Measurements from ENCODE around the gene RIMKLB. TPM values are rescaled to one million over a fixed set of nuclear protein-coding genes. Genes with fewer than 3 reads are reported as not detected.
A peak's percentile ranks its signal among the peaks of the same experiment; 100 is the strongest.
"Not testable (repeated sequence)": the region's sequence is repeated elsewhere in the genome, so short reads cannot be mapped to it uniquely, and the experiment has no call there.

Gene RIMKLB
- total RNA-seq, 1 experiment from 2014 or later = 87.7 TPM

- Histone ChIP-seq H3K23ac (ENCODE audit: insufficient read length, low read depth, low read length) (no peak overlapping the region), H3K4me2 (ENCODE audit: insufficient read depth, insufficient read length, low read length) (no peak overlapping the region), H2BK120ac (ENCODE audit: low read depth, low read length, poor library complexity, severe bottlenecking) (no peak overlapping the region), H2BK15ac (ENCODE audit: low read depth, low read length) (no peak overlapping the region), H4K20me1 (ENCODE audit: control insufficient read depth, insufficient read depth, insufficient read length) (no peaks in the 10 kb centered on the region), H3K23me2 (ENCODE audit: insufficient read length, low read depth, low read length, poor library complexity, severe bottlenecking) (no peaks in the 10 kb centered on the region), H3K4ac (ENCODE audit: low read depth, low read length) (no peak overlapping the region), H3K56ac (ENCODE audit: insufficient read length, low read depth, low read length) (no peak overlapping the region), H4K8ac (replicated peaks; ENCODE audit: insufficient read length, low read depth, low read length) (no peak overlapping the region), H3K27ac (ENCODE audit: insufficient read length, low read depth, low read length) (no peak overlapping the region), H3K4me1 (ENCODE audit: insufficient read depth, low read length) (no peaks in the 10 kb centered on the region; the same call in 1 of the 2 replicates), H4K91ac (ENCODE audit: insufficient read length, low read depth, low read length) (no peak overlapping the region), H2AFZ (ENCODE audit: low read length) (no peak overlapping the region), H3K79me2 (ENCODE audit: insufficient read depth, low read length) (no peaks in the 10 kb centered on the region; the same call in 1 of the 2 replicates), H3K79me1 (ENCODE audit: insufficient read depth, low read depth, low read length, poor library complexity, severe bottlenecking) (peaks cover 24% of the 10 kb centered on the region), H3K14ac (ENCODE audit: insufficient read depth, low read length) (no peak overlapping the region), H3K18ac (ENCODE audit: insufficient read length, low read depth, low read length) (no peak overlapping the region), H4K5ac (ENCODE audit: insufficient read length, low read depth, low read length) (no peak overlapping the region), H3T11ph (ENCODE audit: low read length) (no peak overlapping the region), H2BK20ac (ENCODE audit: low read depth, low read length, poor library complexity, severe bottlenecking) (no peak overlapping the region), H2BK12ac (ENCODE audit: insufficient read length, low read depth, low read length) (no peak overlapping the region), H3K27me3 (ENCODE audit: insufficient read depth, low read length) (no peaks in the 10 kb centered on the region), H3K9me3 (ENCODE audit: control insufficient read depth, low read depth, low read length) (no peaks in the 10 kb centered on the region), H2AK5ac (ENCODE audit: insufficient read length, low read length) (no peak overlapping the region), H2BK5ac (ENCODE audit: insufficient read length, low read length) (no peak overlapping the region), H3K9ac (ENCODE audit: extremely low read depth, insufficient read length, low read length) (no peak overlapping the region)
- no CpG with 5 or more reads among the region's 1 CpG for WGBS (ENCODE audit: extremely low coverage, insufficient read length, low lambda C conversion rate)
- peak overlapping the region; percentile 47 to 92 (median 74); a peak in 4 of 7 replicates for H3K27ac Mint-ChIP-seq
- no peaks in the 10 kb centered on the region for H3K27me3 Mint-ChIP-seq (ENCODE audit: low read depth)
- no peaks in the 10 kb centered on the region for H3K9me3 Mint-ChIP-seq
- peaks cover 2 to 7% of the 10 kb centered on the region in 2 experiments; a peak in 2 of 4 replicates for H3K4me1 Mint-ChIP-seq
- no peak for DNase-seq
- TF ChIP-seq, protein P1, sequence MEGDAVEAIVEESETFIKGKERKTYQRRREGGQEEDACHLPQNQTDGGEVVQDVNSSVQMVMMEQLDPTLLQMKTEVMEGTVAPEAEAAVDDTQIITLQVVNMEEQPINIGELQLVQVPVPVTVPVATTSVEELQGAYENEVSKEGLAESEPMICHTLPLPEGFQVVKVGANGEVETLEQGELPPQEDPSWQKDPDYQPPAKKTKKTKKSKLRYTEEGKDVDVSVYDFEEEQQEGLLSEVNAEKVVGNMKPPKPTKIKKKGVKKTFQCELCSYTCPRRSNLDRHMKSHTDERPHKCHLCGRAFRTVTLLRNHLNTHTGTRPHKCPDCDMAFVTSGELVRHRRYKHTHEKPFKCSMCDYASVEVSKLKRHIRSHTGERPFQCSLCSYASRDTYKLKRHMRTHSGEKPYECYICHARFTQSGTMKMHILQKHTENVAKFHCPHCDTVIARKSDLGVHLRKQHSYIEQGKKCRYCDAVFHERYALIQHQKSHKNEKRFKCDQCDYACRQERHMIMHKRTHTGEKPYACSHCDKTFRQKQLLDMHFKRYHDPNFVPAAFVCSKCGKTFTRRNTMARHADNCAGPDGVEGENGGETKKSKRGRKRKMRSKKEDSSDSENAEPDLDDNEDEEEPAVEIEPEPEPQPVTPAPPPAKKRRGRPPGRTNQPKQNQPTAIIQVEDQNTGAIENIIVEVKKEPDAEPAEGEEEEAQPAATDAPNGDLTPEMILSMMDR (conservative IDR thresholded peaks at IDR 0.05) = no peak
- H3K36me3 Mint-ChIP-seq (ENCODE audit: insufficient read depth in 1 of 3, low read depth in 3 of 3) = peaks cover 18 to 41% (median 39%) of the 10 kb centered on the region in 3 experiments; a peak in 6 of 7 replicates
- H3K4me3 Mint-ChIP-seq = no peak overlapping the region
Measured at GRCh38 chr12:8742501-8742900, 44.7 kb downstream of the RIMKLB start.

DNA sequence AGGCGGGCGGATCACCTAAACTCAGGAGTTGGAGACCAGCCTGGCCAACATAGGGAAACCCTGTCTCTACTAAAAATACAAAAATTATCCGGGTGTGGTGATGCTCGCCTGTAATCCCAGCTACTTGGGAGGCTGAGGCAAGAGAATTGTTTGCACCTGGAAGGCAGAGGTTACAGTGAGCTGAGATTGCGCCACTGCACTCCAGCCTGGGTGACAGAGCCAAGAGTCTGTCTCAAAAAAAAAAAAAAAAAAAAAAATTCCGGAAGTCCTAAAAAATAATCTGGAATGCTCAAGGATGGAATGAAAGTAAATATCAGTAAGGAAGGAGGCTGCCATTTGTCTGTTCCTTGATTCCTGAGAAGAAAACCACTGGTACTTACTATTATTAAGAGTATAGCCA, 45.3 kb downstream of the RIMKLB start:
- not testable (repeated sequence) for H3K4me1 Mint-ChIP-seq

More for the DNA sequence above, 45.3 kb downstream of the RIMKLB start:
- H3K9ac ChIP-seq (ENCODE audit: extremely low read depth, insufficient read length, low read length); H3K14ac ChIP-seq (ENCODE audit: insufficient read depth, low read length); H3K9me3 Mint-ChIP-seq; H3K4me1 ChIP-seq (ENCODE audit: insufficient read depth, low read length); H3K79me2 ChIP-seq (ENCODE audit: insufficient read depth, low read length); H4K8ac ChIP-seq (replicated peaks; ENCODE audit: insufficient read length, low read depth, low read length); H3K9me3 ChIP-seq (ENCODE audit: control insufficient read depth, low read depth, low read length); H3K23me2 ChIP-seq (ENCODE audit: insufficient read length, low read depth, low read length, poor library complexity, severe bottlenecking); H4K5ac ChIP-seq (ENCODE audit: insufficient read length, low read depth, low read length); H3K4me2 ChIP-seq (ENCODE audit: insufficient read depth, insufficient read length, low read length); H3K27me3 Mint-ChIP-seq (ENCODE audit: low read depth); H4K20me1 ChIP-seq (ENCODE audit: control insufficient read depth, insufficient read depth, insufficient read length); H3T11ph ChIP-seq (ENCODE audit: low read length); H2BK20ac ChIP-seq (ENCODE audit: low read depth, low read length, poor library complexity, severe bottlenecking); H3K4ac ChIP-seq (ENCODE audit: low read depth, low read length); H2BK5ac ChIP-seq (ENCODE audit: insufficient read length, low read length); H2BK12ac ChIP-seq (ENCODE audit: insufficient read length, low read depth, low read length); H3K23ac ChIP-seq (ENCODE audit: insufficient read length, low read depth, low read length); H2AFZ ChIP-seq (ENCODE audit: low read length); H2BK120ac ChIP-seq (ENCODE audit: low read depth, low read length, poor library complexity, severe bottlenecking); H3K4me3 Mint-ChIP-seq; H2AK5ac ChIP-seq (ENCODE audit: insufficient read length, low read length); H3K27me3 ChIP-seq (ENCODE audit: insufficient read depth, low read length); H3K18ac ChIP-seq (ENCODE audit: insufficient read length, low read depth, low read length); H2BK15ac ChIP-seq (ENCODE audit: low read depth, low read length); DNase-seq; H3K27ac ChIP-seq (ENCODE audit: insufficient read length, low read depth, low read length); H3K56ac ChIP-seq (ENCODE audit: insufficient read length, low read depth, low read length); H4K91ac ChIP-seq (ENCODE audit: insufficient read length, low read depth, low read length): not testable (repeated sequence)
- Mint-ChIP-seq H3K36me3 (ENCODE audit: insufficient read depth in 1 of 3, low read depth in 3 of 3) (peaks cover 17 to 38% (median 36%) of the 10 kb centered on the region in 3 experiments; a peak in 6 of 7 replicates), H3K27ac (peak overlapping the region in 2 of 3 experiments; percentile 16 to 92; a peak in 3 of 7 replicates)
- no CpG with 5 or more reads among the region's 6 CpGs for WGBS (ENCODE audit: extremely low coverage, insufficient read length, low lambda C conversion rate)
- H3K79me1 ChIP-seq (ENCODE audit: insufficient read depth, low read depth, low read length, poor library complexity, severe bottlenecking) = peaks cover 22% of the 10 kb centered on the region

Data from H9 (cell line).